Measurements from ENCODE around the gene WDSUB1.

The WDSUB1 gene

DNA sequence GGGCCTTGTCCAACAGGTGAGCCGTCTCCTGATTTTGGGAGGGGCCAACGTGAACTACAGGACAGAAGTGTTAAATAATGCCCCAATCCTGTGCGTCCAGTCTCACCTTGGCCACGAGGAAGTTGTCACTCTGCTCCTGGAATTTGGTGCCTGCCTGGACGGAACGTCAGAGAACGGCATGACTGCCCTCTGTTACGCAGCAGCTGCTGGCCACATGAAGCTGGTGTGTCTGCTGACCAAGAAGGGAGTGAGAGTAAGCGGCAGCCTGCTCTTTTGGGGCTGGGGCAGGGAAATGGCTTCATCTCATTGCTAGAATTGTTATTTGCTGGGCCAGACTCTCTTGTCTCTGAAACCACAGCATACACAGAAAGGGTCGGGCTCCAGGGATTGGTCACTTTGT is 92.3 kb downstream of the WDSUB1 start:
- DNase-seq: no peak

- DNase-seq: no peak
Measured at GRCh38 chr2:159193791-159194190, 92.7 kb downstream of the WDSUB1 start.

DNA sequence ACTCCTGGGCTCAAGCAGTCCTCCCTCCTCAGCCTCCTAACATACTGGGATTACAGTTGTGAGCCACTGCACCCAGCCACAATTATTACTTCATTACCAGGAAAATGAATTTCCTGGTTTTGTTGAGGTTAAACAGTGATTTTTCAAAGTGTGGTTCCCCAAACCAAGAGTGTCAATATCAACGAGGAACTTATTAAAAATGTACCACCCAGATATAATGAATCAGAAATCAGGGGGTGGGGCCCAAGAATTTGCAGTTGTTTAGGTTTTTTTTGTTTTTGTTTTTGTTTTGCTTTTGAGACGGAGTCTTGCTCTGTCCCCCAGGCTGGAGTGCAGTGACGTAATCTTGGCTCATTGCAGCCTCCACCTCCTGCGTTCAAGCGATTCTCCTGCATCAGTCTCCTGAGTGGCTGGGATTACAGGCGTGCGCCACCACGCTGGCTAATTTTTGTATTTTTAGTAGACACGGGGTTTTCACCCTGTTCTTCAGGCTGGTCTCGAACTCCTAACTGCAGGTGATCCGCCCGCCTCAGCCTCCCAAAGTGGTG is 94.1 kb downstream of the WDSUB1 start:
- DNase-seq: no peak

GRCh38 chr2:159188449-159188848 is 98.1 kb downstream of the WDSUB1 start:
- no peak for DNase-seq

- no peak for DNase-seq
Measured at GRCh38 chr2:159187106-159187505, 99.4 kb downstream of the WDSUB1 start.

DNA sequence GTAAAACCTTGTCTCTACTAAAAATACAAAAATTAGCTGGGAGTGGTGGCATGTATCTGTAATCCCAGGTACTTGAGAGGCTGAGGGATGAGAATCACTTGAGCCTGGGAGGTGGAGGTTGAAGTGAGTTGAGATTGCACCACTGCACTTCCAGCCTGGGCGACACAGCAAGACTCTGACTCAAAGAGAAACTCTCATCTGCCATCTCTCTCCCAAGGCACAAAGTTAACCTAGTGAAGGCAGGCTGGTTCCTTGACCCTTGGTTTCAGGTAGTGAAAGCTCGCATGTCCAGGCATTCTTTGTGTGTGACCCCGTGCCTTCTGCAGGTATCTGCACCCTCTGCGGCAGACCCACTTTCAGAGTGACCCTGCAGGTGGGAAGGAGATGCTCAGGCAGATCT is 100.0 kb downstream of the WDSUB1 start:
- DNase-seq: no peak
